GM18868 (cell line): Measurements from ENCODE around the gene UBA52.
A peak's percentile ranks its signal among the peaks of the same experiment; 100 is the strongest.
"Not testable (repeated sequence)": the region's sequence is repeated elsewhere in the genome, so short reads cannot be mapped to it uniquely, and the experiment has no call there.

Source experiments
- ATAC-seq: cut with Tn5 transposase; IDR thresholded peaks from one replicate; pipeline ENCODE4 v1.9.1; 2021; ENCODE audit warnings: mild to moderate bottlenecking, moderate library complexity; ENCODE audit not compliant: unreplicated experiment

The UBA52 gene

GRCh38 chr19:18591735-18592385, 20.2 kb downstream of the UBA52 start:
- no peak for ATAC-seq

- ATAC-seq: not testable (repeated sequence)
Observed at GRCh38 chr19:18592732-18593131, 21.1 kb downstream of the UBA52 start.

DNA sequence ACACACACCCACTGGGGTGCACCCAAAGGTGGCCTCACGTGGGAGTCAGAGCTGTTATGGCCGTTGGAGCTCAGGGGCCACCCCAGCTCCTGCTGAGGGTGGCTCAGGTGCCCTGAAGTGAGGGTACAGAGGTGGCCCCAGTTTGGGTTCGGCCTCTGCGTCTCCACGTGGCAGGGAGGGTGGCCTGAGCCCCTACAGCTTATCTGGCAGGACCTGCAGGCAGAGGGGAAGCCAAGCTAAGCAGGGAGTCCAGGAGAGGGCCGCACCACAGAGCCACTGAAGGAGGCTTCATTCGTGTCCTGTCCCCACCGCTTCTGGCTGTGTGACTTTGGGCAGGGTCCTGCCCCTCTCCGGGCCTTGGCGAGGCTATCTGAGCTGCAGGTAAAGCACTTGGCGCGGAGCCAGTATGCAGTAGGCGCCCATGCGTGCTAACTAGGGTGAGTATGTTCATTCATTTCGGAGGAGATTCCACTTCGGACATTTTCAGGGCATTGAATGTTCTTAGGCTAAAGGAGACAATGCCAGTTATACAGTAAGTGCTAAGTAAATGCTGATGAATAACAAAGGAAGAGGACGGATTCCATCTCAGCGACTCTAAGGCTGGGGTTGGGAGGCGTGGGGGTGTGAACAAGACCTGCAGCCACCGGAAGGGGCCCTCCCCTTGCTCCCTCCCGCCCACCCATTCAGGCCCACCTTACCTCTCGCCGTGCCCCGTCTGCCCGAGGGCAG, 21.9 kb downstream of the UBA52 start:
- ATAC-seq: no peak

- ATAC-seq: peak; percentile 74
Observed at GRCh38 chr19:18594096-18594823, 22.6 kb downstream of the UBA52 start.

DNA sequence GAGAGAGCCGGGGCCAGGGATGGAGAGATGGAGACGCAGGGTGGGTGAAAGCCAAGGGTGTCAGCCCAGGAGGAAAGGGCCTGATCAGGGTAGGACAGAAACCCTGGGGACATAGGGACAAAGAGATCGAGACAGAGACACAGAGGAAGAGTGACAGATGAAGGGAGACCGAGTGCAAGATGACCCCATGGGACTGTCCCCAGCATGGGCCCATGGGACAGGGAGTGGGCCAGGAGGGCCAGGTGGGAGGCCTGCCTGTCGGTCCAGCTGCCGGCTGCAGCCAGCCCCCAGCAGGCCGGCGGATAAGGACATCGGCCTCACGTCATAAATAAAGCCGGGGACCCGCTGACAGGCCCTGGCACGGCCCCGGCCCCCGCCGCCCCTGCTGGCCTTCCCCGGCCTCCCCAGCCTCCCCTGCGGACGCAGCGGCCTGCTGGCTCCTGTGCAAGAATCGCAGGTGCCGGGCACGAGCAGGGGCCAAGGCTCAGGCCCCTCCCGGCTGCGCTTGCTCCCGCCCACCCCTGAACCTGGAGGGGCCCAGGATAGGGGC, 23.2 kb downstream of the UBA52 start:
- no peak for ATAC-seq

DNA sequence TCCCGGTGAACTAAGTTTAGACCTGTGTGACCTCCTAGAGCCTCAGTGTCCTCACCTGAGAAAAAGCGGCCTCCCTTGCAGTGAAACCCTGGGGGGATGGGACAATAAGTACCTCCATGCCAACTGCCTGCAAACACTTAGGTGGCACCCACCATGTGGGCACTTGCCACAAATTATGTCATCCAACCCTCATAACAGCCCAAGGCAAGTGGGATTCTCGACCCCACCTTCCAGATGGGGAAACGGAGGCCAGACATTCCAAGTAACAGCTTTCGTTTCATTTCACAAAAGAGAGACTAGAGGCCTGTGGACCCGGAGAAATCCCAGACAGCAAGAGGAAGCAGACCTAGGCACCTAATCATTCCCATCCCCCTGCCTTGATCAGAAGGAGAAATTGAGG, 23.8 kb downstream of the UBA52 start:
- no peak for ATAC-seq

- ATAC-seq: no peak
Observed at GRCh38 chr19:18596752-18597157, 25.1 kb downstream of the UBA52 start.

DNA sequence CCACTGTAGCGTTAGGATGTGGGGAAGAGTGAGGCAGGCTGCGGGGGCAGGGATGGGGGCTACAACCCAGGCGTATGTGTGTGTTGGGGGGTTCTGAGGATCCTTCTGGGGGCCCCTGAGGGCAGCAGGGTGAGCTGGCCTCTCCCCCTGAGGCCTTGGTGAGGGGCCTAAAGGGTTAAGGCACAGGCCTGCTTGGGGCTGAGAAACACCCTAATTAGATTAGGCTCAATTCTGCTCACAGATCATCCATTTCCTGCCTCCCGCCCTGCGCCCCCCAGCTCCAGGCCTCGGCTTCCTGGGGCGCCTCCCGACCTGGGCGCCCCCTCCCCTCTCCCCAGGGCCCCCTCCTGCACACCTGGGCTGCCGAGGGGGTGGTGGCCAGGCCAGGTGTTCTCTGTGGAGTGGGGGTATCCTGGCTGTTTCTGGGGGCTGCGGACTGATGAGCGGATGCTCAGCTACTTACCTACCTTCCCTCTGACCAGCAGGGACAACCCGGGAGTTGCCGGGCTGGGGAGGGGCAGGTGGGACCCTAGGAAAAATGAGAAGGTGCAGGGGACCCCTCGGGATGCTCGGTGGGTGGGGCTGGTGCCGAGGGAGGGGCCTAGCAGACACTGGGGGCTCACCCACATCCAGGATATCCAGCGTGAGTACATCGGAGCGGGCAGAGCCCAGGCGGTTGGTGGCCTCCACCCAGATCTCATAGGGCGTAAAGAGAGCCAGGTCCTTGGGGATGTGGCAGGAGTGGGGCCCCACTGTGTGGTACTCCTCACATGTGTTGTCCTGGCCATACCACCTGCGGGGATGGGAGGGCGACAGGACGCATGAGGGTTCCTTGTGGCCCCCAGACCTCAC, 26.4 kb downstream of the UBA52 start:
- ATAC-seq: no peak

GRCh38 chr19:18599485-18599884, 27.8 kb downstream of the UBA52 start:
- no peak for ATAC-seq

DNA sequence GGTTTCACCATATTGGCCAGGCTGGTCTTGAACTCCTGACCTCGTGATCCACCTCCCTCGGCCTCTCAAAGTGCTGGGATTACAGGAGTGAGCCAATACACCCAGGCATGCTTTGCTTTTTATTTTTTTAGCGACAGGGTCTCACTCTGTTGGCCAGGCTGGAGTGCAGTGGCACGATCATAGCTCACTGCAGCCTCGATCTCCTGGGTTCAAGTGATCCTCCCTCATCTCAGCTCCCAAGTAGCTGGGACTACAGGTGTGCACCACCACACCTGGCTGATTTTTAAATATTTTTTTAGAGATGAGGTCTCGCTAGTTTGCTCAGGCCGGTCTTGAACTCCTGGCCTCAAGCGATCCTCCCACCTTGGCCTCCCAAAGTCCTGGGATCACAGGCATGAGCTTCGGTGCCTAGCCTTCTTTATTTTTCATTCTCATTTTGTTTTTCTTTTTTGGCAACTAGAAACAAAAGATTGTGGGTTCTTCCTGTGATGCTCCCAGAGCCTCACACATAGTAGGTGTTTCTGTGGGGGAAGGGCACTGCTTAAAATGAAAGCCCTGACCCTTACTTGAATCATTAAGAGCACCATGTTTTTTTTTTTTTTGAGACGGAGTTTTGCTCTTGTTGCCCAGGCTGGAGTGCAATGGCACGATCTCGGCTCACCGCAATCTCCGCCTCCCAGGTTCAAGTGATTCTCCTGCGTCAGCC, 29.2 kb downstream of the UBA52 start:
- not testable (repeated sequence) for ATAC-seq

DNA sequence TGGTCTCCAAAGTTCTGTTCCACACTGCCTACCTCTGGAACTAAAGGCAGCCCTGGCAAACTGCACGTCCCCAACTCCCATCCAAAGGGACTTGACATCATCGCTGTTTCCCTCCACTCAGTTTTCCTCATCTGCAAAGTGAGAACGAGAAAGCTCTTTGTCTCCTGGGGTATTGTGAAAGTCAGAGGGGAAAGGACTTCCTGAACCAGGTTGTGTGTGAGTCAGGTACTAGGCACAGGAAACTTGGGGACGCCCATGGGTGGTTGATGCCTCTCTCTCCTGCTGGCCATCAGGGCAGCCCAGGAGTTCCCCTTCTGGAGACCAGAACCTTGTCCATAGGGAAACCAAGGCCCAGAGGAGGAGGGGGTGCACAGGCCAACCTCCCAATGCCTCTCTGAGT, 30.2 kb downstream of the UBA52 start:
- no peak for ATAC-seq

DNA sequence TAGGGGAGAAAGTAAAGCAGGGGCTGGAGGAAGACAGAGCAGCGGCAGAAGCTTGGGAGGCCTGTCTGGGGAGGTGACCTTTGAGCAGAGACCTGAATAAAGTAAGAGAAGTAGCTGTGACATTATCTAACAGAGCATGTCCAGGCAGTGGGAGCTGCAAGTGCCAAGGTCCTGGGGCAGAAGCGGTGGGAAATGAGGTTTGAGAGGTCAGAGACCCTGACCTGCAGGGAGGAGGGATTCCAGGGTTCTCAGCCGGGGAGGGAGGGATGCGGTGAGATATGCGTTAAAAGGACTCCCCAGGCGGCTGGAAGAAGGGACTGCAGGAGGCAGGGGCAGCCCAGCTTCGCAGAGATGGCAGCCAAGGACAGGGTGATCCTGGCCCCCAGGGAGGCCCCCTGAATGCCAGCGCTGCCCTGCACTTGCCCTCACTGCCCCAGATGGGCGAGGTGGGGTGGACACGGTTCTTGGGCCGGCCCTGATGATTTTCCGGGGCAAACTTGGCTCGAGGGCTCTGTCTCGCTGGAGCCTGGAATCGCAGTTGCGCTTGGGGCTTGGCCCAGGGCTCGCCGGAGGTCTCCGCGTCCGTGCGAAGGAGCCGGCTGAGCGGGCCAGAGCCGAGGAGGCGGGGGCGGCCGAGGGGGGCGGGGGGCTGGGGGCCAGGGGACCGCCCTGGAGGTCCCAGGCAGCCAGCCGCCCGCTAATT, 31.7 kb downstream of the UBA52 start:
- ATAC-seq: no peak

- no peak for ATAC-seq
Observed at GRCh38 chr19:18603958-18604819, 32.5 kb downstream of the UBA52 start.

- no peak for ATAC-seq
Observed at GRCh38 chr19:18604820-18605159, 33.1 kb downstream of the UBA52 start.

- ATAC-seq: no peak
Observed at GRCh38 chr19:18605196-18605545, 33.5 kb downstream of the UBA52 start.

GRCh38 chr19:18605546-18606280, 34.1 kb downstream of the UBA52 start:
- ATAC-seq: no peak

GRCh38 chr19:18606281-18607225, 34.9 kb downstream of the UBA52 start, which contains the start of gene CRLF1:
Gene CRLF1 (minus strand): TSS chr19:18606799. CDS start chr19:18606656, 143 bp downstream.
- no peak for ATAC-seq
